Measurements from ENCODE around the gene COMP.
A peak's percentile ranks its signal among the peaks of the same experiment; 100 is the strongest.

COMP gene

GRCh38 chr19:18785179-18786124, 5.7 kb downstream of the COMP start:
- DNase-seq: peak in 2 of 10 donors; percentile 13 to 52
- intact Hi-C loops (cut with DNase I): no loop called here

- no peak for DNase-seq
- intact Hi-C loops (cut with DNase I): no loop called here
Observed at GRCh38 chr19:18784786-18785120, 6.4 kb downstream of the COMP start.

- DNase-seq: no peak
- intact Hi-C loops (cut with DNase I): no loop called here
Observed at GRCh38 chr19:18783958-18784785, 6.9 kb downstream of the COMP start.

- intact Hi-C loops (cut with DNase I): no loop called here
Observed at GRCh38 chr19:18782559-18783225, 8.4 kb downstream of the COMP start.

GRCh38 chr19:18781885-18782527, 9.1 kb downstream of the COMP start:
- intact Hi-C loops (cut with DNase I): no loop called here
- no peak for DNase-seq

More at GRCh38 chr19:18782559-18783225, 8.4 kb downstream of the COMP start:
- DNase-seq: no peak

GRCh38 chr19:18781047-18781600, 10.0 kb downstream of the COMP start:
- intact Hi-C loops (cut with DNase I): no loop called here
- no peak for DNase-seq

GRCh38 chr19:18780631-18781030, 10.5 kb downstream of the COMP start:
- intact Hi-C loops (cut with DNase I): no loop called here
- DNase-seq: no peak

GRCh38 chr19:18780081-18780480, 11.0 kb downstream of the COMP start:
- intact Hi-C loops (cut with DNase I): no loop called here
- no peak for DNase-seq

GRCh38 chr19:18778826-18779495, 12.1 kb downstream of the COMP start:
- no peak for DNase-seq
- intact Hi-C loops (cut with DNase I): no loop called here

- intact Hi-C loops (cut with DNase I): no loop called here
- DNase-seq: no peak
Observed at GRCh38 chr19:18778076-18778389, 13.1 kb downstream of the COMP start.

- no peak for DNase-seq
- intact Hi-C loops (cut with DNase I): no loop called here
Observed at GRCh38 chr19:18777301-18778075, 13.6 kb downstream of the COMP start.

- DNase-seq: no peak
- intact Hi-C loops (cut with DNase I): no loop called here
Observed at GRCh38 chr19:18776736-18777135, 14.4 kb downstream of the COMP start.

GRCh38 chr19:18776288-18776594, 14.9 kb downstream of the COMP start:
- intact Hi-C loops (cut with DNase I): no loop called here
- DNase-seq: no peak

GRCh38 chr19:18775586-18776287, 15.4 kb downstream of the COMP start:
- DNase-seq: no peak
- intact Hi-C loops (cut with DNase I): no loop called here

GRCh38 chr19:18774782-18775444, 16.2 kb downstream of the COMP start:
- no peak for DNase-seq
- intact Hi-C loops (cut with DNase I): no loop called here

- intact Hi-C loops (cut with DNase I): no loop called here
- DNase-seq: no peak
Observed at GRCh38 chr19:18774107-18774506, 17.0 kb downstream of the COMP start.

- DNase-seq: no peak
- intact Hi-C loops (cut with DNase I): no loop called here
Observed at GRCh38 chr19:18773682-18774081, 17.4 kb downstream of the COMP start.

All from posterior cingulate gyrus (tissue), 11 donors.